Hematopoietic multipotent progenitor cell treated with erythropoietin and hydrocortisone succinate and interleukin-3 and kit ligand, for 8 days (in vitro differentiated cells): ENCODE measurements around the gene PKDREJ.
A peak's percentile ranks its signal among the peaks of the same experiment; 100 is the strongest.
"Not testable (repeated sequence)": the region's sequence is repeated elsewhere in the genome, so short reads cannot be mapped to it uniquely, and the experiment has no call there.

Experiments used
- DNase-seq: peaks from one replicate; pipeline ENCODE4 v3.0.0-alpha.2; 2015

Gene PKDREJ

GRCh38 chr22:46265627-46266026 lies 2.5 kb upstream of the PKDREJ start:
- not testable (repeated sequence) for DNase-seq

- DNase-seq, result not testable (repeated sequence)
These were observed 1.4 kb upstream of the PKDREJ start for GRCh38 chr22:46264520-46264919.

- peak; percentile 77 for DNase-seq
These were observed 511 bp downstream of the PKDREJ start for GRCh38 chr22:46262449-46263215.

DNA sequence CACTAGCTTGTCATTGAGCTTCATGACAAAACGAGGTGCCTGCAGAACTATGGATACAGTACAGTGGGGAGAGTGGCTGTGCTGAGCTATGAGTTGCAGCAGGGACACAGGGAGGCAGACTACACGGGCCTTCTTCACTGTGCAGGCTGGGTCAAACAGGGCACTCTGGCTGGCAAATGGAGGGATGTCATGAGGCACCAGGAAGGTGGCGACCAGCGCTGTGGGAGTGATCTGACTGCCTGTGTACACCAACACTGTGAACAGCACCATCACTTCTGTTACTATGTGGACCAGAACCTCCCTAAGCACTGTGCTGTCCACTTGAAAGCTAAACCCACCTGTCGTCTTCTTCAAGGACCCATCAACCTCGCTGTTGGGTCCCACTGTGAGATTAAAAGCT lies 3.1 kb downstream of the PKDREJ start:
- DNase-seq, result no peak

DNA sequence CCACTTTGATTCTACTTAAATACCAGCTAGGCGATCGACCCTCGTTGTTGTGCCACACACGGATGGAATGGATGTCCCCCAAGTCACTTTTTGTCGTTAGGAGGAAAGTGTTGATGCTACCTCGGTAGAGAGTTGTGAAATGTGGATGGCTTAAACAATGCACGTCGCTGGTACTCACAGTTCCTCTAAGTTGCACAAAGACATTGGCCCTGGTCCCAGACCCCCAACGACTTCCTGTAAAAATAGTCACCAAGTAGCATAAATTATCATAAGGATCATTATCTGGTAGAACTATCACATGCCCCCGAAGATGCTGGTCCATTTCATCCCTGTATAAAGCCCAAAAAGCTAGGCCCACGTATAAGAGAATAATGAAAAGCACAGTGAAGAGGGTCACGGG lies 3.8 kb downstream of the PKDREJ start:
- no peak for DNase-seq

GRCh38 chr22:46256358-46256958 lies 6.7 kb downstream of the PKDREJ start:
- no peak for DNase-seq

- DNase-seq, result no peak
These were observed 11.2 kb downstream of the PKDREJ start for GRCh38 chr22:46251816-46252380.

- DNase-seq, result no peak
These were observed 11.9 kb downstream of the PKDREJ start for GRCh38 chr22:46251266-46251665.

DNA sequence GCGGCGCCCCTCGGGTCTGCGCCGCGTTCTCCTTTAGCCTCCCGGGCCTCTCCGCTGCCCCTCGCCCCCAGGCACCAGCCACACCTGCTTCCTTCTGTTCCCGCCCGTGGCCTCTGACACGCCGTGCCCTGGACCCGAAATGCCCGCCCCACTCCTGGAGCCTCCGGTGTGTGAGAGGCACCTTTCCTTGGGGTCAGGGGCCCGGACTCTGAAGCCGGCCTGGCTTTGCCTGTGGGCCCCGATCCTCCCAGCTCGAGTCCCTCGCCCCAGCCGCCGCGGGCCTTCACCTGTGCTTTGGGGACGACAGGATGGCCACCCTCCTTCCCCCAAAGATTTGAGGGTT lies 12.4 kb downstream of the PKDREJ start:
- no peak for DNase-seq

DNA sequence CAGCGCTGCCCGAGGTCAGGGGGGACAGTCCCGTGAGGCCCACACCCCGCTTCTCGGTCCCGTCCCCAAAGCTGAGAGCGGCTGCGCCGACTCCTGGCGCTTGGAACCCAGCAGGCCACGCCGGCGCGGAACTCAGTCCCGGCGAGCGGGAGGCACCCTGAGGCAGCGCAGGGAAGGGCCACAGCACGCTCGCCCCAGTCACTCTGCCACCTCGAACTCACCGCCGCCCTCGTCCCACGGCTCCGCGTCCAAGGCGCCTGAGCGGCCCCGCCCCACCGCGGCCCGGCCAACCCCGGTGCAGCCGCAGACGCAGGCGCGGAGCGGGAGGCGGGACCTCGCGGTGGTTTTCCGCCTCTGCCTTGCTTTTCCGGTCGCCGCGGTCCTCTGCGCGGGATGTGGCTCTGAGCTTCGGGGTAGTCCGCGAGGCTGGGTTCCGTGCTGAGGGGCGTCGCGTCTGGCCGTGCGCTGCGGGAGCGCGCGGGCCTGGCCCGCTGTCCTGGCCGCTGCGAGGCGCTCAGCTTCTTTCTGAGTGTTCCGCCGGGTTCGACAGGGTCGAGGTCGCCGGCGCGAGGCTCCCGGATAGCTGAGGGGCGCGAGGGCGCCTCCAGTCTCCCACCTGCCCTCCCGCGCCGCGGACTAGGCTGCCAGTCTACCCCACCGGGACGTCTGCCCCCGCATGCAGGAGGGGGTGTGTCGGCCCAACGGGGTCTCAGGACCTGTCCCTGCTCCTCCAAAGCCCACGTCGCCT lies 12.9 kb downstream of the PKDREJ start, which contains the start of gene CDPF1:
CDPF1 (minus strand) TSS at position 259 of the 748 bp plus-strand sequence. CDS start 2,009 bp downstream, outside the sequence.
- DNase-seq, result peak; percentile 89

- no peak for DNase-seq
These were observed 15.6 kb downstream of the PKDREJ start for GRCh38 chr22:46247443-46247975.

DNA sequence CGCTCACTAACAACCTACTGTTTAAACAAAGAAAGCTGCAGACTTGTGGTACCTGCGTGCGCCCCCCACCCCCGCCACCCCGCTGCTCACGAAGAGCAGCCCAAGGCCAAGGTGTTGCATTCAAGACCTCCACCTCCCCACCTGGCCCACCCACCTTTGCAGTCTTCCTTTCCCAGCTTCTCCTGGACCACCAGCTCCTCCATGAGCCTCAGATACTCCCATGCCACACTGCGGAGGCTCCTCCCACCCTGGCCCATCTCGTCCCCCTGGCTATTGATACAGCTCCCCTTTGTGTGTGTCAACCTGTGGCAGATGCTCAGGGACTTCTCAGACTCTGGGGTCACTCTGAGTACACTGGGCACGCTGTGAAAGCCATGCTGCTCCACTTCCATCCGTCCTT lies 17.0 kb downstream of the PKDREJ start:
- DNase-seq, result no peak

DNA sequence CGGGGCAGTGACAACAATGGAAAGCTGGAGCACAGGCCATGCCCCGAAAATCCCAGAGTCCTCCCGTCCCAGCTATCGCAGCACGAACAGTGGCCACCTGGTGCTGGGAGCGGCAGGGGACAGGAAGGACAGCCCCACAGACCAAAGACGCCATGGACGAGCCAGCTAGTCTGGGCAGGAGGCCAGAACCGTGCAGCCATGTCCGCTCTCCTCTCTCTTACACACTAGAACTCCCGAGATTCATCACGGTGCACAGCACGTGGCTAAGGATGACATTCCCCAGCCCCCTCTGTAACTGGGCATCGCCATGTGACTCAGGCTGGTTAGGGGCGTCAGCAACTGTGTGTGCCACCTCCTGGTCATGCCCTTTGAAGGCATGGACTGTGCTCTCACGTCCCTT lies 17.6 kb downstream of the PKDREJ start:
- peak; percentile 42 for DNase-seq

DNA sequence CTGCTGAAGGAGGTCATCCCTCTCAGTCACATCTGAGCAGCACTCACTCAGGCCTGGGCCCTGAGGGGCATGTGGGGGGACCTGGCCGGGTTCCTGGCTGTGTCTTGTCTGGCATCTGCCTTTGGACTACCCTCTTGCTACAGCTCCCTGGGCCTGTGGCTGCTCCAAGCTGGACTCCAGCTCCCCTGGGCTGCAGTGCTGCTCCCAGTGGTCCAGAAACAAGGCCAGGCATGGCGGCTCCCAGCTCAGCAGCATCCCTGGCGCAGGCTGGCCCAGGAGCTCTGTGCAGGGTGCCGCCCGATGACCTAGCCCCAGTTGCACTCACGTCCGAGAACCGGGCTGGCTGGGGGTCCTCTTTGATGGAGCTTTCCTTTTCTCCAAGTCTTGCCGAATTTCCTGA lies 18.4 kb downstream of the PKDREJ start:
- DNase-seq, result no peak

DNA sequence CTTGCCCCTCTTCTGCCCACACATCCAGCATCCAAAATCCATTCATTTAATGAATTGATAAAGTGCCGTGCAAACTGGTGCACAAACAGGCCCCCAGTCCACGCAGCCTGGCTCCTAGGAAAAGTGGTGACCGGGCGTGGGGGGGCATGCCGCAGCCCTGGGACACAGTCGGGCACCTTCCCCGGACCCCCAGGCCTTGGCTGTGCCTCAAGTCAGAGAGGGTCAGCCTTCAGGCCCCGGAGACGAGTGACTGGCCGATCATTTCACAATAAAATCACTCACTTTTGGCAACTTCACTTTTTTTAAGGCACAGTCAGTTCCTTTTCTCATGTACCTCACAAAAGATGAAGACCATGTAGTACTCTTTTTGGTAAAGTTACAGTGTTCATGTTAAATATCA lies 21.1 kb downstream of the PKDREJ start:
- DNase-seq, result no peak

DNA sequence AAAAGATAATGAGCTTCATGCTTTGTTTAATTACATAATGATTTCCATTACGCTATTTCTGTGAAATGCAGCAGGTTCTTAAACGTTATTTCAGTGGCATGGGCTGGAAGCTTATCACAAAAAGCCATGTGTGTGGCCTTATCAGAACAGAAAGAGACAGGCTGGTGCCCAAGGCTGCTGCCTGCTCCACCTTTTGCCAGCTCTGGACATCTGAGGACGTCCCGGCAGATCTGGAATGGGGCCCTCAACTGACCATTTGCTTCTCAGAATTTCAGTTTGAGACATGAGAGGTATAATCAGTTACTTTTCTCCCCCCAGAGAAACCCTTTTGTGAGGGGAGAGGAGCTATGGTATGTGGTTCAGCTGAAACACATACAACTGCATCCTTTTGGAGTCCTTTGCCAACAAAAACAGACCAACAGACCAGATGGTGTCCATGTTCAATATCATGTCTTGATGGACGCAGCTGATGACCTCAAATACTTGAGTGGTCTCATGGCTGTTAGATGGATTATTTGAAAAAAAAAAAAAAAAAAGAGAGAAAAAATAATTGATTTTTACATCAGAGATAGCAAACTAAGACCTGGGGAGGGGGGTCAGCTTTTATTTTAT lies 21.6 kb downstream of the PKDREJ start:
- peak; percentile 98 for DNase-seq

- DNase-seq, result no peak
These were observed 22.2 kb downstream of the PKDREJ start for GRCh38 chr22:46240907-46241306.

- no peak for DNase-seq
These were observed 22.6 kb downstream of the PKDREJ start for GRCh38 chr22:46240506-46240905.

DNA sequence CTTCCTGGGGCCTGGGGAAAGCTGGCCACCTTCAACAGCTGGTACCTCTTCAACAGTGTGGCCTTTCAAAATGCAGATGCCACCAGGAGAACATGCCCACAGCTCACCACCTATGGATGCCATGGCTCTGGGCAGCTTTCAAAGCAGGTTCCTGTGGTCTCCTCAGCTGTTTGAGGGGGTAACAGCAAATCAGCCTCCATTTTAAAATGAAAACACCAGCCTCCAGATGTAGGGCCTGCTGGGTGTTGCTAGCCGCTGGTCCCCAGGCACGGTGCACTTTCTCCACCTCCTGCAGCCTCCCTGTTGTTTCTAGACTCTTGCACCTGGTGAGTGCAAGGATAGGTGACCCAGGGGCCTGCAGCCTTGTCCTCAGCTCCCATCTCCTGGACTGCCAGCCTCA lies 23.1 kb downstream of the PKDREJ start:
- no peak for DNase-seq

DNA sequence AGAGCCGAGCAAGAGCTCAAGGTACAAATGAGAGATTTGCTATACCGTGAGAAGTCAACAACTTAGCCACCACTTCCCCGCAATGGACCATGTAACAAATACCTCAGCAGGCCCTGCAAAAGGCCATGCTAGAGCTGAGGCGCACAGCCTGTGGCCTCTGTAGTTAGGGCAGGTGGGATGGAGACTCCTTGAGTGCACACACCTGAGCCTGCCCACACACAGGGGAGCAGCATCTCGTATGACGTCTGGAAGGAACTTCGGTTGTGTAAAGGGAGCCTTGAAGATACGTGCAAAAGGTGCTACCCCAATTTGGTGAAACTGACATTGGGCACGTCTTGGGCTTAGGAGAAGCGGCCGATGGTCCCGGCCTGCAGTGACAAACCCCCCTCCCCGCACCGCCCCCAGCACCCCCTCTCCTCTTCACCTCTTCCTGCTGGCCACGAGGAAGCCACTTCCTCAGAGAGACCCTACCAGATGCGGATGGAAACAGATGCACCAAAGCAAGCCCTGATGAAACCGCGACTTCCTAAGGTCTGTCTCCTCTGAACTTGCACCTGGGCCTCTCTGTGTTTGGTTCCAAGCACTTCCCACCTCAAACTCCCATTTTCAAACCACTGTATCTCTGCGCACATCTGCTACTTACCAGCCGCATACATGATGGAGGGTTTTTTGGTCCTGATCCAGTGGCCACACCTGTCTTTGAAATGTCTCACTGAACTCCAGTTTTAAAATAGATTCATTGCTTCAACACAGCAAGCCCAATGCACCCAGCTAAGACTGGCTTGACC lies 23.7 kb downstream of the PKDREJ start:
- peak; percentile 88 for DNase-seq

GRCh38 chr22:46238541-46238940 lies 24.6 kb downstream of the PKDREJ start:
- DNase-seq, result no peak
